WI38 (cell line): ENCODE data around the gene CUL9.

Source experiments
- H3K4me3 ChIP-seq: 2 replicates; pipeline ENCODE4 v1.5.1; 2011; ENCODE audit warnings: low read depth, mild to moderate bottlenecking, control low read depth, low read length
- CTCF ChIP-seq: IDR thresholded peaks from 2 replicates; pipeline ENCODE4 v1.5.1; 2012; ENCODE audit warnings: low read depth, mild to moderate bottlenecking, control low read depth, low read length

Gene CUL9

GRCh38 chr6:43258807-43259686 lies 77.1 kb downstream of the CUL9 start:
- H3K4me3 ChIP-seq, result no peak overlapping the region
- TF ChIP-seq CTCF, result no peak

GRCh38 chr6:43260791-43261190 lies 78.8 kb downstream of the CUL9 start:
- H3K4me3 ChIP-seq, result no peak overlapping the region
- TF ChIP-seq CTCF, result no peak

GRCh38 chr6:43261198-43261597 lies 79.2 kb downstream of the CUL9 start:
- TF ChIP-seq CTCF, result no peak
- no peak overlapping the region for H3K4me3 ChIP-seq

- no peak for TF ChIP-seq CTCF
These were observed 80.2 kb downstream of the CUL9 start for GRCh38 chr6:43262000-43262779.

DNA sequence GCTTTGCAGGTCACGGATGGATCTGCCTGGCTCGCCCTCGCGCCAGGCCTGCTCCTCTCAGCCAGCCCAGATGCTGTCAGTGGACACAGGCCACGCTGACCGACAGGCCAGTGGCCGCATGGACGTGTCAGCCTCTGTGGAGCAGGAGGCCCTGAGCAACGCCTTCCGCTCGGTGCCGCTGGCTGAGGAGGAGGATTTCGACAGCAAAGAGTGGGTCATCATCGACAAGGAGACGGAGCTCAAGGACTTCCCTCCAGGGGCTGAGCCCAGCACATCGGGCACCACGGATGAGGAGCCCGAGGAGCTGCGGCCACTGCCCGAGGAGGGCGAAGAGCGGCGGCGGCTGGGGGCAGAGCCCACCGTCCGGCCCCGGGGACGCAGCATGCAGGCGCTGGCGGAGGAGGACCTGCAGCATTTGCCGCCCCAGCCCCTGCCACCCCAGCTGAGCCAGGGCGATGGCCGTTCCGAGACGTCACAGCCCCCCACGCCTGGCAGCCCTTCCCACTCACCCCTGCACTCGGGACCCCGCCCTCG lies 80.9 kb downstream of the CUL9 start:
- H3K4me3 ChIP-seq, result no peak overlapping the region
- TF ChIP-seq CTCF, result no peak

More at GRCh38 chr6:43262000-43262779, 80.2 kb downstream of the CUL9 start:
- no peak overlapping the region for H3K4me3 ChIP-seq

- TF ChIP-seq CTCF, result peak; percentile 78
- H3K4me3 ChIP-seq, result no peak overlapping the region
These were observed 81.5 kb downstream of the CUL9 start for GRCh38 chr6:43263314-43264178.
